Tibial artery (tissue), 4 donors: ENCODE results near the gene BRMS1L.
A peak's percentile ranks its signal among the peaks of the same experiment; 100 is the strongest.

Source experiments
- DNase-seq, 2 donors: peaks; one replicate each; pipeline ENCODE4 v3.0.0-alpha.2; 2019
- H3K27ac ChIP-seq, 2 donors: fragments of 200-600 bp; sonication (generic) in 1 of 2; 1 replicate in 1 of 2; 2 replicates in 1 of 2; pipeline ENCODE4 v1.5.1; 2018 to 2019; ENCODE audit warnings: mild to moderate bottlenecking in 1 of 2
- H3K27me3 ChIP-seq, 2 donors: fragments of 200-600 bp; sonication (generic) in 1 of 2; one replicate each; pipeline versions ENCODE4 v1.5.1 to v1.6.0; 2016 to 2019
- H3K36me3 ChIP-seq, 3 donors: fragments of 200-600 bp; sonication (generic) in 2 of 3; one replicate each; pipeline ENCODE4 v1.5.1; 2016 to 2019; ENCODE audit warnings: mild to moderate bottlenecking in 2 of 3
- H3K4me1 ChIP-seq, 4 donors: fragments of 200-600 bp; sonication (generic) in 2 of 4; 1 replicate in 3 of 4; 2 replicates in 1 of 4; pipeline ENCODE4 v1.5.1; 2016 to 2019
- H3K4me3 ChIP-seq, 2 donors: fragments of 200-600 bp; sonication (generic) in 1 of 2; 1 replicate in 1 of 2; 2 replicates in 1 of 2; pipeline ENCODE4 v1.5.1; 2018 to 2019; ENCODE audit warnings: mild to moderate bottlenecking in 2 of 2
- H3K9me3 ChIP-seq, 3 donors: fragments of 200-600 bp; sonication (generic) in 1 of 3; one replicate each; pipeline ENCODE4 v1.5.1; 2016 to 2019
- CTCF ChIP-seq, 2 experiments: fragments of 200-600 bp in 1 of 2; fragments of 450-650 bp in 1 of 2; IDR thresholded peaks; one replicate each; pipeline ENCODE4 v1.5.1; 2017 to 2019; ENCODE audit warnings: antibody characterized with exemption in 2 of 2, mild to moderate bottlenecking in 1 of 2, moderate library complexity in 1 of 2
- intact Hi-C: fragments of 100-400 bp; cut with DNase I; formaldehyde crosslinking; loops from one replicate; pipeline ENCODE4 v1.15.0; 2023; ENCODE audit warnings: low total_unique reads

The BRMS1L gene

DNA sequence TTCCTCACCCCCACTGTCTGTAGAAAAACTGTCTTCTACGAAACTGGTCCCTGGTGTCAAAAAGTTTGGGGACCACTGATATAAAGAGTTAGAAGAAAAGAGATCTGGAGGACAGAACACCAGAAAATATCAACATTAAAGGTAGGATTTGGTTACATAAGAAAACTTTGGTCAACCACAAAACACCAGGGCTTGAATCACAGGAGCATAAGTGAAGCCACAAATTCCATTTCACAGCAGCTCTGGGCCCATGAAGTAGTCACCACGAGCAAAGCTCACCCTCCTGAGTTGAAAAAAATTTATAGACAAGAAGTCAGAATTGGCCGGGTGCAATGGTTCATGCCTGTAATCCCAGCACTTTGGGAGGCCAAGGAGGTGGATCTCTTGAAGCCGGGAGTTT lies 36.5 kb upstream of the BRMS1L start:
- Histone ChIP-seq H3K9me3 (no peaks in the 10 kb centered on the region), H3K4me3 (no peak overlapping the region), H3K4me1 (peaks cover 0 to 8% (median 0%) of the 10 kb centered on the region in 4 donors), H3K36me3 (no peaks in the 10 kb centered on the region), H3K27me3 (no peaks in the 10 kb centered on the region), H3K27ac (no peak overlapping the region)
- no peak for TF ChIP-seq CTCF (IDR thresholded peaks at IDR 0.05)
- DNase-seq = no peak
- intact Hi-C loops = no loop called here

DNA sequence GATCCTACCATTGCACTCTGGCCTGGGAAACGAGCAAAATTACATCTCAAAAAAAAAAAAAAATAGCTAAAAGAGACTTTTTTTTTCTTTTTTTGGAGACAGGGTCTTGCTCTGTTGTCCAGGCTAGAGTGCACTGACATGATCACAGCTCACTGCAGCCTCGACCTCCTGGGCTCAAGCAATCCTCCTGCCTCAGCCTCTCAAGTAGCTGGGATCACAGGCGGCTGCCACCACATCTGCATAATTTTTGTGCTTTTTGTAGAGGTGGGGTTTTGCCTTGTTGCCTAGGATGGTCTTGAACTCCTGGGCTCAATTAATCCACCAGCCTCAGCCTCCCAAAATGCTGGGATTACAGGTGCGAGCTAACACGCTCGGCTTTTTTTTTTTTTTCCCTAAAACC lies 28.3 kb upstream of the BRMS1L start:
- intact Hi-C loops = no loop called here
- Histone ChIP-seq H3K36me3 (no peaks in the 10 kb centered on the region), H3K27me3 (no peaks in the 10 kb centered on the region), H3K4me1 (peaks cover 0 to 24% (median 2%) of the 10 kb centered on the region in 4 donors), H3K9me3 (no peaks in the 10 kb centered on the region), H3K4me3 (no peak overlapping the region), H3K27ac (no peak overlapping the region)
- no peak for DNase-seq
- TF ChIP-seq CTCF (IDR thresholded peaks at IDR 0.05) = no peak

- no peak for DNase-seq
- no peak overlapping the region for H3K27ac ChIP-seq
- H3K9me3 ChIP-seq = no peaks in the 10 kb centered on the region
- no peaks in the 10 kb centered on the region for H3K27me3 ChIP-seq
- H3K36me3 ChIP-seq = no peaks in the 10 kb centered on the region
- no peak overlapping the region for H3K4me3 ChIP-seq
- TF ChIP-seq CTCF (IDR thresholded peaks at IDR 0.05) = no peak
- peaks cover 0 to 52% (median 17%) of the 10 kb centered on the region in 4 donors for H3K4me1 ChIP-seq
- intact Hi-C loops = no loop called here
Observed at GRCh38 chr14:35806006-35806907, 19.9 kb upstream of the BRMS1L start.

DNA sequence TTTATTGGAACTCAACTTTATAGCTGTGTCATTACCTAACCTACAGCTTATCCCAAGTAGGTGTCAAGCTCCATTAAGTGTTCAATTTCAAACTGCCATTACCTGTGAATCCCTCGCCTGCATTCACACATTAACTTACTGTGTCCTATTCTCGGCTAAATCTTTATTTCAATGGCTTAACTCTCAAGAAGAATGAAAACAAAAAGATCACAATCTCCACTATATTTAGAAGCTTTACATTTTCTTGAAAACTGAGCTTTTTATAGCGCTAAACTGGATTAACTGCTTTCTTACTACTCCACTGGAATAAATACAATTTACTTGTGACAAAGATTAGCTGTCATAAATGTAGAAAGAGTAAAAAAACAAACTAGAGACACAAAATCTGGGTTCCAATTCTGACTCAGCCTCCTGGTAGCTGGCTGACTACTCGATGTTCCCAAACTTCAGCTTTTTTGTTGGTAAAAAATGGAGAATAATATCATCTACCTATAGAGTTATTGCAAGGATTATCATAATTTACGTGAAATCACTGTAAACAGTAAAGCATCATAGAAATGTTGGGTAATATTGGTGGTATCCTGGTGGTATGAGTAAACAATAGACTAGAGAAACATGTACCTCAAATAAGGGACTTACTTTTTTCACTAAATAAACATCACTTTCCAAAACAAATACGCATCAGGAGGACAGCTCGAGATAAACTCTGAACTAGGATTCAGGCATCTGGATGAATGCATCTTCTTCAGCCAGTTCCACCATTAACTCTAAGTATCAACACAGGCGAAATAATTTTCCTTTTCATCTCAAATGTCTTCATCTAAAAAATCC lies 18.8 kb upstream of the BRMS1L start:
- Histone ChIP-seq H3K9me3 (no peaks in the 10 kb centered on the region), H3K27ac (peak overlapping the region in 1 of 2 donors; percentile 1), H3K4me1 (peaks cover 0 to 43% (median 17%) of the 10 kb centered on the region in 4 donors), H3K27me3 (no peaks in the 10 kb centered on the region), H3K36me3 (no peaks in the 10 kb centered on the region), H3K4me3 (peak overlapping the region; percentile 73 to 86)
- intact Hi-C loops = no loop called here
- TF ChIP-seq CTCF (IDR thresholded peaks at IDR 0.05) = no peak
- DNase-seq = no peak

DNA sequence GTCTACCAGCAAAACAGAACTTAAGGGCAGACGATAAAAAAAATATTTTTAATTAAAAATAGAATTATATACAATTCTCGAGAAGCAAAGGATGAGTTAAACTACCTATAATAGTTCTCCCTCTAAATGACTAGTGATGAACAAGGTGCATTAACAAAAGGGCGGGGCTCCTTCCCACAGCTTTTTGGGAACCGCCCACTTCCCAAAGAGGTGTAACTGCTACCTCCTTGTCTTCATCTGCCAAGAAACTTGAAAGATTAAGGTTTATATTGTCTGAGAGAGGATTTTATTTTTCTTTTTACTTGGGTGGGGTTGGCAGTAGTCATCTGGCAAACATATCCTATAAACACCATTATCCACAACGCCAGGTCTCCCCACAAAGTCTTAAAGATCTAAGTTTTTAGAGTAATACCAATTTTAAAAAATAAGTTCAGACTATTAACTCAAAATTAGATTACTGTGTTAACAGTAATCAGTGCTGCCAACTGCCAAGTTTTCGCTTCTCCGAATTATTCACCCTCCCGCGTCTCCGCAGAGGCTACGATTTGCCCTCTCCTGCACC lies 18.0 kb upstream of the BRMS1L start:
- intact Hi-C loops = no loop called here
- H3K4me1 ChIP-seq = peaks cover 0 to 35% (median 12%) of the 10 kb centered on the region in 4 donors

More for the DNA sequence above, 18.0 kb upstream of the BRMS1L start:
- Histone ChIP-seq H3K36me3 (no peaks in the 10 kb centered on the region), H3K27ac (peak overlapping the region; percentile 91), H3K9me3 (no peaks in the 10 kb centered on the region), H3K27me3 (no peaks in the 10 kb centered on the region), H3K4me3 (peak overlapping the region; percentile 73 to 86)
- no peak for TF ChIP-seq CTCF (IDR thresholded peaks at IDR 0.05)
- DNase-seq = no peak
